LNCaP clone FGC (cell line): Measurements from ENCODE around the gene ITPR2.

ENCODE experiments used
- DNase-seq: peaks from one replicate; pipeline ENCODE4 v3.0.0-alpha.2; 2011; ENCODE audit warnings: low read depth
- H3K4me3 ChIP-seq: 2 replicates; pipeline ENCODE4 v1.5.1; 2011; ENCODE audit warnings: mild to moderate bottlenecking, low read depth, low read length, control low read depth
- CTCF ChIP-seq: IDR thresholded peaks from 2 replicates; pipeline ENCODE4 v1.5.1; 2012; ENCODE audit warnings: mild to moderate bottlenecking; ENCODE audit not compliant: control insufficient read depth, insufficient read depth; ENCODE audit errors: extremely low read depth

The ITPR2 gene

GRCh38 chr12:26563552-26563951 lies 269.4 kb downstream of the ITPR2 start:
- no peak for DNase-seq
- no peak overlapping the region for H3K4me3 ChIP-seq
- TF ChIP-seq CTCF, result no peak

- H3K4me3 ChIP-seq, result no peak overlapping the region
- TF ChIP-seq CTCF, result no peak
- DNase-seq, result no peak
Measured at GRCh38 chr12:26557326-26557725, 275.7 kb downstream of the ITPR2 start.

- DNase-seq, result no peak
- no peak overlapping the region for H3K4me3 ChIP-seq
- no peak for TF ChIP-seq CTCF
Measured at GRCh38 chr12:26556916-26557315, 276.1 kb downstream of the ITPR2 start.

GRCh38 chr12:26555139-26555538 lies 277.9 kb downstream of the ITPR2 start:
- no peak overlapping the region for H3K4me3 ChIP-seq
- TF ChIP-seq CTCF, result no peak
- DNase-seq, result no peak

- no peak for DNase-seq
- no peak for TF ChIP-seq CTCF
- H3K4me3 ChIP-seq, result no peak overlapping the region
Measured at GRCh38 chr12:26554332-26554731, 278.7 kb downstream of the ITPR2 start.

GRCh38 chr12:26551385-26551784 lies 281.6 kb downstream of the ITPR2 start:
- no peak for DNase-seq
- TF ChIP-seq CTCF, result no peak

GRCh38 chr12:26548227-26548626 lies 284.8 kb downstream of the ITPR2 start:
- H3K4me3 ChIP-seq, result no peak overlapping the region
- no peak for TF ChIP-seq CTCF
- DNase-seq, result no peak

More at GRCh38 chr12:26551385-26551784, 281.6 kb downstream of the ITPR2 start:
- no peak overlapping the region for H3K4me3 ChIP-seq
